ENCODE results near the gene MID1IP1.

The MID1IP1 gene

DNA sequence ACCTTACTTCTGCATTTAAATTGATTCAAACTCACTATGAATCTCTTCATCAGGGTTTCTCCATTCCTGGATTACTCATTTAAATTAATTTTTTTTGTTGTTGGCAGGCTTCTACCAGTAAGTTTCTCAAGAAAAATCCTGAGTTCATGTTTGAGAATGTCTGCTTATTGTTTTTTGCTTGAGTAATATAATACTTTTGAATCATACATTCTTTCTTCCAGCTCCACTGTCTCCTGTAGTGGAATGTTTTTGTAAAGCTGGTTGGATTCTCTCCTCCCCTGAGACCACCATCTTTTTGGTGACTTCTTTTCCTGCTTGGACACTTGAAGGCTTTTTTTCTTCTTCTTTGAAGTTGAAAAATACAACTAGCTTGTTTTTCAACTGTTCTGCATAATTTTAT, 4.3 kb upstream of the MID1IP1 start:
- no peak overlapping the region for H2BK12ac ChIP-seq (ENCODE audit: low read length in 2 of 2)
- H3K23ac ChIP-seq (ENCODE audit: low read length in 2 of 2), result no peak overlapping the region
- H3K4me3 ChIP-seq (ENCODE audit: insufficient read depth in 1 of 2, low read depth in 1 of 2, low read length in 2 of 2), result no peak overlapping the region
- H3K27ac ChIP-seq (ENCODE audit: low read length, poor library complexity, severe bottlenecking), result no peak overlapping the region
- H4K91ac ChIP-seq (ENCODE audit: low read length), result no peak overlapping the region
- H3K27me3 ChIP-seq (ENCODE audit: control insufficient read depth in 1 of 2, insufficient read depth in 1 of 2, low read length in 2 of 2), result peaks cover 0 to 4% of the 10 kb centered on the region in 2 experiments
- no peaks in the 10 kb centered on the region for H3K4me1 ChIP-seq (ENCODE audit: control insufficient read depth, insufficient read depth, low read depth, low read length)
- H2AFZ ChIP-seq (ENCODE audit: low read depth, low read length), result no peak overlapping the region
- H2AK5ac ChIP-seq (ENCODE audit: low read length, severe bottlenecking), result no peak overlapping the region
- no peak overlapping the region for H3K4me2 ChIP-seq (ENCODE audit: low read length, poor library complexity, severe bottlenecking)
- no peaks in the 10 kb centered on the region for H3K9me3 ChIP-seq (ENCODE audit: control insufficient read depth, low read length)
- no peak overlapping the region for H3K9ac ChIP-seq (ENCODE audit: low read length)
- no peaks in the 10 kb centered on the region for H3K36me3 ChIP-seq (ENCODE audit: control insufficient read depth in 1 of 2, insufficient read depth in 2 of 2, low read depth in 1 of 2, low read length in 2 of 2)
- H3K79me1 ChIP-seq (replicated peaks; ENCODE audit: low read length, poor library complexity, severe bottlenecking), result no peaks in the 10 kb centered on the region
- no peak overlapping the region for H3K14ac ChIP-seq (ENCODE audit: low read length in 2 of 2)
- H2BK15ac ChIP-seq (ENCODE audit: low read depth, poor library complexity, severe bottlenecking), result no peak overlapping the region
- H4K8ac ChIP-seq (ENCODE audit: low read length), result no peak overlapping the region
- no peak overlapping the region for H2BK5ac ChIP-seq (ENCODE audit: low read depth, low read length, poor library complexity, severe bottlenecking)
- H3K18ac ChIP-seq (ENCODE audit: low read depth in 1 of 2, low read length in 2 of 2), result no peak overlapping the region
- no peak for DNase-seq
- H2BK120ac ChIP-seq (ENCODE audit: low read depth, low read length), result no peak overlapping the region
- H3K4ac ChIP-seq (ENCODE audit: low read depth in 1 of 2, low read length in 2 of 2), result no peak overlapping the region

DNA sequence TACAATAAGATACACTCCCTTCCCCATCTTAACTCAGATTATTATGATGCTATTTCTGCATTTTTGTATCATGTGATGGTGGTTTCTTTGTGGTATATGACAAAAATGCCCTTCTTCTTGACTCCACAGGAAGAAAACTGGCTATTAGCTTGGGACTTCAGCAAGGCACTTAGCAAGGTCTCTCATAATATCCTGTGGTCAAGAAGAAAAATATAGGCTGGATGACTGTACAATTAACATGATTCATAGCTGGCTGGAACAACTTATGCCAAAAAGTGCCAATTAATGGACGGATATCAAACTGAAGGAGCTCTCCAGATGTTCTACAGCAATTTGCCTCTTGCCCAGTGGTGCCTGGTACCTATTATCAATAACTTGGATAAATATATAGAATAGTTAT, 2.3 kb upstream of the MID1IP1 start:
- H3K9me3 ChIP-seq (ENCODE audit: control insufficient read depth, low read length), result no peaks in the 10 kb centered on the region
- H2BK5ac ChIP-seq (ENCODE audit: low read depth, low read length, poor library complexity, severe bottlenecking), result no peak overlapping the region
- no peak overlapping the region for H2BK15ac ChIP-seq (ENCODE audit: low read depth, poor library complexity, severe bottlenecking)
- H3K4me2 ChIP-seq (ENCODE audit: low read length, poor library complexity, severe bottlenecking), result no peak overlapping the region
- H4K8ac ChIP-seq (ENCODE audit: low read length), result no peak overlapping the region
- no peak overlapping the region for H2BK12ac ChIP-seq (ENCODE audit: low read length in 2 of 2)
- no peak overlapping the region for H2BK120ac ChIP-seq (ENCODE audit: low read depth, low read length)
- H3K4me3 ChIP-seq (ENCODE audit: insufficient read depth in 1 of 2, low read depth in 1 of 2, low read length in 2 of 2), result no peak overlapping the region
- no peak overlapping the region for H4K91ac ChIP-seq (ENCODE audit: low read length)
- DNase-seq, result peak; percentile 38
- H3K14ac ChIP-seq (ENCODE audit: low read length in 2 of 2), result no peak overlapping the region
- H2AFZ ChIP-seq (ENCODE audit: low read depth, low read length), result no peak overlapping the region
- H3K4ac ChIP-seq (ENCODE audit: low read depth in 1 of 2, low read length in 2 of 2), result no peak overlapping the region
- peaks cover 0 to 4% of the 10 kb centered on the region in 2 experiments for H3K27me3 ChIP-seq (ENCODE audit: control insufficient read depth in 1 of 2, insufficient read depth in 1 of 2, low read length in 2 of 2)
- H3K9ac ChIP-seq (ENCODE audit: low read length), result no peak overlapping the region
- H3K36me3 ChIP-seq (ENCODE audit: control insufficient read depth in 1 of 2, insufficient read depth in 2 of 2, low read depth in 1 of 2, low read length in 2 of 2), result no peaks in the 10 kb centered on the region
- H3K18ac ChIP-seq (ENCODE audit: low read depth in 1 of 2, low read length in 2 of 2), result no peak overlapping the region
- WGBS, result no CpG with 5 or more reads among the region's 1 CpG
- H2AK5ac ChIP-seq (ENCODE audit: low read length, severe bottlenecking), result no peak overlapping the region
- peaks cover 4% of the 10 kb centered on the region for H3K4me1 ChIP-seq (ENCODE audit: control insufficient read depth, insufficient read depth, low read depth, low read length)
- no peaks in the 10 kb centered on the region for H3K79me1 ChIP-seq (replicated peaks; ENCODE audit: low read length, poor library complexity, severe bottlenecking)
- H3K27ac ChIP-seq (ENCODE audit: low read length, poor library complexity, severe bottlenecking), result no peak overlapping the region
- H3K23ac ChIP-seq (ENCODE audit: low read length in 2 of 2), result no peak overlapping the region

DNA sequence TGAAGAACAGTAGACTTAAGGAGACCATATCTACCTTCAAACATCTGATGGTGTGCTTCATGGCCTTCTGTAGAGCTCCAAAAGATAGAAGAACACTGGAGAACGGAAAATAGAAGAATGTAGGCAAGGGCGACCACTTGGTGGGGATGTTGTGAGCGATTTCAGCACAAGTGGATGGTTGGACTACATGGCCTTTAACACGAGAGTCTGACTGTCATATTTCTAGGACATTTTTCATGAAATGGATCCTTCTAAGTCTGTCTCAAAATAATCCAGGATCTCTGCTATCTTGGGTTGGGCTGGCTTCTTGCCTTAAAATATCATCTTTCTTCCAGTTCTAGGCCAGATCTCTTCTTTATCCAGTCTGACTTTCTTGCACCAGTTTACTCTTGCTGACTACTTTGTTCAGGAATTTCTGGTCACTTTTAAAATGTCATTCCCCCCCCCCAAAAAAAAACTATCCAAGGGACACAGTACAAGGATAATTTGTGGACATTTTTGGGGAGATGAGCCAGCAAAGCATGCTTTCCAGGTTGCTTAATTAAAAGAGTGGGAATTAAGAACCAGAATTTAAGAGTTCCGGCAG, 1.2 kb upstream of the MID1IP1 start:
- no peak overlapping the region for H4K91ac ChIP-seq (ENCODE audit: low read length)
- no peak overlapping the region for H4K8ac ChIP-seq (ENCODE audit: low read length)
- no peak overlapping the region for H2BK5ac ChIP-seq (ENCODE audit: low read depth, low read length, poor library complexity, severe bottlenecking)
- no peak overlapping the region for H3K4me2 ChIP-seq (ENCODE audit: low read length, poor library complexity, severe bottlenecking)
- H3K18ac ChIP-seq (ENCODE audit: low read depth in 1 of 2, low read length in 2 of 2), result no peak overlapping the region
- H3K27ac ChIP-seq (ENCODE audit: low read length, poor library complexity, severe bottlenecking), result no peak overlapping the region
- H3K4me3 ChIP-seq (ENCODE audit: insufficient read depth in 1 of 2, low read depth in 1 of 2, low read length in 2 of 2), result no peak overlapping the region
- no peak overlapping the region for H3K23ac ChIP-seq (ENCODE audit: low read length in 2 of 2)
- no peak overlapping the region for H2BK12ac ChIP-seq (ENCODE audit: low read length in 2 of 2)
- H3K4me1 ChIP-seq (ENCODE audit: control insufficient read depth, insufficient read depth, low read depth, low read length), result peaks cover 6% of the 10 kb centered on the region
- H3K27me3 ChIP-seq (ENCODE audit: control insufficient read depth in 1 of 2, insufficient read depth in 1 of 2, low read length in 2 of 2), result peaks cover 0 to 4% of the 10 kb centered on the region in 2 experiments
- H2BK15ac ChIP-seq (ENCODE audit: low read depth, poor library complexity, severe bottlenecking), result no peak overlapping the region
- H3K9ac ChIP-seq (ENCODE audit: low read length), result no peak overlapping the region
- DNase-seq, result no peak
- H3K4ac ChIP-seq (ENCODE audit: low read depth in 1 of 2, low read length in 2 of 2), result no peak overlapping the region
- no peak overlapping the region for H2AFZ ChIP-seq (ENCODE audit: low read depth, low read length)
- H2AK5ac ChIP-seq (ENCODE audit: low read length, severe bottlenecking), result no peak overlapping the region
- WGBS, result 92% methylated on average over 3 of the region's 5 CpGs
- no peaks in the 10 kb centered on the region for H3K9me3 ChIP-seq (ENCODE audit: control insufficient read depth, low read length)
- no peaks in the 10 kb centered on the region for H3K36me3 ChIP-seq (ENCODE audit: control insufficient read depth in 1 of 2, insufficient read depth in 2 of 2, low read depth in 1 of 2, low read length in 2 of 2)
- no peak overlapping the region for H3K14ac ChIP-seq (ENCODE audit: low read length in 2 of 2)
- no peaks in the 10 kb centered on the region for H3K79me1 ChIP-seq (replicated peaks; ENCODE audit: low read length, poor library complexity, severe bottlenecking)
- H2BK120ac ChIP-seq (ENCODE audit: low read depth, low read length), result no peak overlapping the region

DNA sequence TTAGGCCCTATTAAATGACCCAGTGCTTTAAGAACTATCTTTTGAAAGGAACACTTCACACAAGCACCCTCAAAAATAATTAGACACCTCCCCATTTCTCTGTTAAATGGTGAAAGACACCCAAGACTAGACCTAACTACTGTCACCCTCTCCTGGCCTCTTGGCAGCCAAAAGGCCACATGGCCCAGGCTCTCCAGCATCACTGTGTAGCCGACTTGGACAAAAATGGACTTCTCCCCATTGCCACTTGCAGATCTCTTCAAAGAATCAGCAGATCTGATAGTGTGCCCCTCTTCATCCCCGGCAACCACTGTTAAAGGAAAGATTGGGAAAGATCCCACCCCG, 2.0 kb downstream of the MID1IP1 start:
- Histone ChIP-seq H2AFZ (ENCODE audit: low read depth, low read length) (no peak overlapping the region), H2BK12ac (ENCODE audit: low read length in 2 of 2) (no peak overlapping the region), H2BK15ac (ENCODE audit: low read depth, poor library complexity, severe bottlenecking) (no peak overlapping the region), H3K4ac (ENCODE audit: low read depth in 1 of 2, low read length in 2 of 2) (no peak overlapping the region), H2BK120ac (ENCODE audit: low read depth, low read length) (no peak overlapping the region), H4K8ac (ENCODE audit: low read length) (no peak overlapping the region), H3K4me3 (ENCODE audit: insufficient read depth in 1 of 2, low read depth in 1 of 2, low read length in 2 of 2) (peak overlapping the region in 1 of 2 experiments; percentile 90), H3K4me2 (ENCODE audit: low read length, poor library complexity, severe bottlenecking) (peak overlapping the region; percentile 69), H3K9ac (ENCODE audit: low read length) (peak overlapping the region; percentile 98), H3K18ac (ENCODE audit: low read depth in 1 of 2, low read length in 2 of 2) (peak overlapping the region; percentile 2 to 80), H3K4me1 (ENCODE audit: control insufficient read depth, insufficient read depth, low read depth, low read length) (peaks cover 8% of the 10 kb centered on the region), H3K9me3 (ENCODE audit: control insufficient read depth, low read length) (no peaks in the 10 kb centered on the region), H3K23ac (ENCODE audit: low read length in 2 of 2) (no peak overlapping the region), H2AK5ac (ENCODE audit: low read length, severe bottlenecking) (no peak overlapping the region), H3K36me3 (ENCODE audit: control insufficient read depth in 1 of 2, insufficient read depth in 2 of 2, low read depth in 1 of 2, low read length in 2 of 2) (peaks cover 0 to 9% of the 10 kb centered on the region in 2 experiments), H3K79me1 (replicated peaks; ENCODE audit: low read length, poor library complexity, severe bottlenecking) (no peaks in the 10 kb centered on the region), H3K27ac (ENCODE audit: low read length, poor library complexity, severe bottlenecking) (peak overlapping the region; percentile 20), H4K91ac (ENCODE audit: low read length) (no peak overlapping the region), H2BK5ac (ENCODE audit: low read depth, low read length, poor library complexity, severe bottlenecking) (no peak overlapping the region), H3K14ac (ENCODE audit: low read length in 2 of 2) (no peak overlapping the region), H3K27me3 (ENCODE audit: control insufficient read depth in 1 of 2, insufficient read depth in 1 of 2, low read length in 2 of 2) (peaks cover 0 to 4% of the 10 kb centered on the region in 2 experiments)
- DNase-seq, result no peak
- 3% methylated on average over 3 of the region's 3 CpGs for WGBS

Data from mesenchymal stem cell (in vitro differentiated cells and primary cell).